HG02970 (cell line): ENCODE measurements around the gene GSN.

Experiments used
- ATAC-seq: cut with Tn5 transposase; IDR thresholded peaks from one replicate; pipeline ENCODE4 v1.9.1; 2021; ENCODE audit warnings: mild to moderate bottlenecking, moderate library complexity, moderate number of reproducible peaks; ENCODE audit not compliant: unreplicated experiment, low FRiP score

The GSN gene

GRCh38 chr9:121242959-121243346 is 25.0 kb upstream of the GSN start:
- no peak for ATAC-seq

- no peak for ATAC-seq
Measured at GRCh38 chr9:121246821-121247561, 21.0 kb upstream of the GSN start.

- ATAC-seq, result no peak
Measured at GRCh38 chr9:121249563-121249962, 18.4 kb upstream of the GSN start.

GRCh38 chr9:121252104-121252851 is 15.7 kb upstream of the GSN start:
- no peak for ATAC-seq

GRCh38 chr9:121253162-121253561 is 14.8 kb upstream of the GSN start:
- no peak for ATAC-seq

GRCh38 chr9:121253821-121254501 is 14.0 kb upstream of the GSN start:
- no peak for ATAC-seq

GRCh38 chr9:121259498-121259897 is 8.5 kb upstream of the GSN start:
- no peak for ATAC-seq

- no peak for ATAC-seq
Measured at GRCh38 chr9:121259935-121260334, 8.0 kb upstream of the GSN start.

- ATAC-seq, result no peak
Measured at GRCh38 chr9:121260457-121261106, 7.4 kb upstream of the GSN start.

- no peak for ATAC-seq
Measured at GRCh38 chr9:121261107-121261460, 6.9 kb upstream of the GSN start.

GRCh38 chr9:121261755-121262154 is 6.2 kb upstream of the GSN start:
- no peak for ATAC-seq

GRCh38 chr9:121262423-121262822 is 5.5 kb upstream of the GSN start:
- no peak for ATAC-seq

GRCh38 chr9:121262953-121263352 is 5.0 kb upstream of the GSN start:
- no peak for ATAC-seq

GRCh38 chr9:121266356-121266755 is 1.6 kb upstream of the GSN start:
- ATAC-seq, result no peak

- ATAC-seq, result no peak
Measured at GRCh38 chr9:121266906-121267650, 884 bp upstream of the GSN start.

- ATAC-seq, result no peak
Measured at GRCh38 chr9:121268598-121268850, 562 bp downstream of the GSN start.

GRCh38 chr9:121268851-121269641 is 1.1 kb downstream of the GSN start:
- no peak for ATAC-seq

- ATAC-seq, result no peak
Measured at GRCh38 chr9:121269642-121270254, 1.8 kb downstream of the GSN start.
